ENCODE data around the gene PPIL6.

- TF ChIP-seq REST (IDR thresholded peaks at IDR 0.05) (no peak), RAD21 (IDR thresholded peaks at IDR 0.05) (no peak), CTCF (IDR thresholded peaks at IDR 0.05; ENCODE audit: low read depth, low read length, missing input control) (no peak), ATF3 (IDR thresholded peaks at IDR 0.05) (no peak), TAF1 (conservative IDR thresholded peaks at IDR 0.05) (no peak), SP1 (IDR thresholded peaks at IDR 0.05) (no peak), MAX (IDR thresholded peaks at IDR 0.05) (no peak)
Observed at GRCh38 chr6:109460161-109460829, 19.9 kb upstream of the PPIL6 start.
